NCI-H146 treated with DMSO at 0.1 percent for 48 hours (cell line): ENCODE data around the gene FRMD8.

Experiments
- DNase-seq: peaks from one replicate; lab custom pipeline; 2025; ENCODE audit not compliant: unreplicated experiment; lab: John Stamatoyannopoulos, UW

The FRMD8 gene

GRCh38 chr11:65423516-65424204, 37.2 kb downstream of the FRMD8 start:
- no peak for DNase-seq

GRCh38 chr11:65424205-65425104, 38.0 kb downstream of the FRMD8 start:
- DNase-seq, result no peak

- no peak for DNase-seq
These were observed 38.9 kb downstream of the FRMD8 start for GRCh38 chr11:65425105-65425970.

GRCh38 chr11:65425971-65426838, 39.8 kb downstream of the FRMD8 start:
- no peak for DNase-seq

- no peak for DNase-seq
These were observed 40.6 kb downstream of the FRMD8 start for GRCh38 chr11:65426839-65427690.

- no peak for DNase-seq
These were observed 41.5 kb downstream of the FRMD8 start for GRCh38 chr11:65427691-65428577.

- DNase-seq, result no peak
These were observed 42.2 kb downstream of the FRMD8 start for GRCh38 chr11:65428578-65429067.

- no peak for DNase-seq
These were observed 42.7 kb downstream of the FRMD8 start for GRCh38 chr11:65429068-65429681.

GRCh38 chr11:65429724-65430405, 43.4 kb downstream of the FRMD8 start:
- no peak for DNase-seq

GRCh38 chr11:65430406-65431217, 44.2 kb downstream of the FRMD8 start:
- DNase-seq, result no peak

- no peak for DNase-seq
These were observed 45.1 kb downstream of the FRMD8 start for GRCh38 chr11:65431451-65432099.

GRCh38 chr11:65432100-65432650, 45.7 kb downstream of the FRMD8 start:
- DNase-seq, result no peak

GRCh38 chr11:65432686-65433582, 46.5 kb downstream of the FRMD8 start:
- DNase-seq, result peak; percentile 5

- no peak for DNase-seq
These were observed 47.2 kb downstream of the FRMD8 start for GRCh38 chr11:65433657-65434056.
